Measurements from ENCODE around the gene RNF213.

GRCh38 chr17:80244871-80245509, 15.7 kb upstream of the RNF213 start:
- TF ChIP-seq CTCF (IDR thresholded peaks at IDR 0.05; ENCODE audit: insufficient read depth, low read length) (no peak), REST (IDR thresholded peaks at IDR 0.05; ENCODE audit: insufficient replicate concordance, low read depth) (no peak)
